Common myeloid progenitor, CD34-positive (primary cell): ENCODE measurements around the gene PPM1G.
A peak's percentile ranks its signal among the peaks of the same experiment; 100 is the strongest.

ENCODE experiments used
- CTCF ChIA-PET: fragments of 350-600 bp; sonication (Branson Sonifier 250); formaldehyde crosslinking; loops from one replicate; lab custom pipeline; 2021; ENCODE audit warnings: antibody characterized with exemption; lab: Charles Lee
- POLR2A ChIA-PET: fragments of 350-600 bp; sonication (Branson Sonifier 250); formaldehyde crosslinking; loops from one replicate; lab custom pipeline; 2021; ENCODE audit warnings: antibody characterized with exemption; lab: Charles Lee
- DNase-seq, 3 donors: peaks; one replicate each; pipeline versions ENCODE4 v3.0.0 to v3.0.0-alpha.2; 2013
- H3K27ac ChIP-seq, 2 experiments: 1 replicate in 1 of 2; 2 replicates in 1 of 2; pipeline ENCODE4 v1.7.0; 2013; ENCODE audit warnings: inconsistent platforms in 2 of 2, low read length in 2 of 2, mild to moderate bottlenecking in 2 of 2, low read depth in 1 of 2, moderate library complexity in 1 of 2; ENCODE audit not compliant: severe bottlenecking in 2 of 2, insufficient read depth in 1 of 2, poor library complexity in 1 of 2
- H3K27me3 ChIP-seq, 5 experiments: replicated peaks in 2 of 5; 1 replicate in 3 of 5; 2 replicates in 2 of 5; pipeline versions ENCODE4 v1.6.1 to v1.7.0; 2013; ENCODE audit warnings: low read length in 4 of 5, mild to moderate bottlenecking in 2 of 5, moderate library complexity in 2 of 5, inconsistent platforms in 1 of 5; ENCODE audit not compliant: insufficient read depth in 5 of 5, control insufficient read depth in 4 of 5
- H3K36me3 ChIP-seq, 4 experiments: 1 replicate in 2 of 4; 2 replicates in 2 of 4; pipeline versions ENCODE4 v1.6.1 to v1.7.0; 2013; ENCODE audit warnings: low read length in 3 of 4, control low read depth in 1 of 4, mild to moderate bottlenecking in 1 of 4; ENCODE audit not compliant: control insufficient read depth in 4 of 4, insufficient read depth in 4 of 4
- H3K4me1 ChIP-seq, 4 experiments: 1 replicate in 3 of 4; 2 replicates in 1 of 4; pipeline versions ENCODE4 v1.6.1 to v1.7.1; 2013; ENCODE audit warnings: low read length in 3 of 4, mild to moderate bottlenecking in 3 of 4, control low read depth in 1 of 4, inconsistent platforms in 1 of 4, moderate library complexity in 1 of 4; ENCODE audit not compliant: control insufficient read depth in 4 of 4, insufficient read depth in 4 of 4; ENCODE audit errors: control extremely low read depth in 1 of 4
- H3K4me3 ChIP-seq, 7 experiments: 1 replicate in 4 of 7; 2 replicates in 3 of 7; pipeline versions ENCODE4 v1.5.1 to v1.7.0; 2013; ENCODE audit warnings: mild to moderate bottlenecking in 7 of 7, low read length in 6 of 7, moderate library complexity in 6 of 7, inconsistent platforms in 2 of 7, low read depth in 2 of 7, control low read depth in 1 of 7; ENCODE audit not compliant: insufficient read depth in 4 of 7, control insufficient read depth in 1 of 7; ENCODE audit errors: extremely low read depth in 1 of 7
- H3K9me3 ChIP-seq, 5 experiments: 1 replicate in 4 of 5; 2 replicates in 1 of 5; pipeline versions ENCODE4 v1.6.1 to v1.7.1; 2013; ENCODE audit warnings: low read length in 4 of 5, mild to moderate bottlenecking in 2 of 5, inconsistent platforms in 1 of 5, low read depth in 1 of 5, moderate library complexity in 1 of 5; ENCODE audit not compliant: control insufficient read depth in 4 of 5, insufficient read depth in 2 of 5; ENCODE audit errors: control extremely low read depth in 1 of 5
- WGBS: methylation state at CpG from one replicate; pipeline ENCODE4 v1.1.5; 2013; ENCODE audit not compliant: insufficient coverage; 5-methylcytosine and 5-hydroxymethylcytosine counted together

Gene PPM1G

DNA sequence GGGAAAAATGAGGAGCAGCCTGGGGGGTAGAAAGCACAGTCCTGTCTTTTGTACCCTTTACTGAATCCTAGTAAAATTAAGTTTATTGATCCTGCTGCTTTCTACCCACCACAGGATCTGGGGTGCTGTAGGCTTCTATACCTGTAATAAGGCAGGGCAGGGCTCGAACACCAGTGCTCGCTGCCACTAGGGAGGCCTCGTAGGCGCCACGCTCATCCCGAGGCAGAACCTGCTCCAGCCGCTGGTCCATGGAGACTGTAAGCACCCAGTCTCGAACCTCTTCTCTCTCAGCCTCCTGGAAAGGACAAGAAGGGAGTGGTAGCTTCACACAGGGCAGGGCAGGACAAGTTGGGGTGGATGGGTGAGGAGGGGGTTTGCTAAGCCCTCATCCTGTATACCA, 35.8 kb upstream of the PPM1G start:
- peaks cover 0 to 9% (median 3%) of the 10 kb centered on the region in 4 experiments for H3K4me1 ChIP-seq
- no peak overlapping the region for H3K4me3 ChIP-seq
- peaks cover 22 to 73% (median 59%) of the 10 kb centered on the region in 4 experiments for H3K36me3 ChIP-seq
- H3K9me3 ChIP-seq, result no peaks in the 10 kb centered on the region
- H3K27me3 ChIP-seq, result no peaks in the 10 kb centered on the region
- 90% methylated on average over 2 of the region's 8 CpGs for WGBS
- no peak for DNase-seq
- ChIA-PET CTCF (no interaction called here), POLR2A (no interaction called here)
- no peak overlapping the region for H3K27ac ChIP-seq

- peak in 1 of 3 donors; percentile 8 for DNase-seq
- Histone ChIP-seq H3K27me3 (no peaks in the 10 kb centered on the region), H3K9me3 (no peaks in the 10 kb centered on the region), H3K27ac (no peak overlapping the region), H3K4me1 (peaks cover 0 to 9% (median 3%) of the 10 kb centered on the region in 4 experiments), H3K4me3 (no peak overlapping the region), H3K36me3 (peaks cover 16 to 72% (median 59%) of the 10 kb centered on the region in 4 experiments)
- 94% methylated on average over 6 of the region's 6 CpGs for WGBS
- POLR2A ChIA-PET, result no interaction called here
- CTCF ChIA-PET, result no interaction called here
Measured at GRCh38 chr2:27442920-27443282, 33.5 kb upstream of the PPM1G start.

- peak in 2 of 3 donors; percentile 45 to 52 for DNase-seq
- H3K27ac ChIP-seq, result no peak within 1 kb of the TSS
- 70% methylated on average over 61 of the region's 80 CpGs for WGBS
- no peaks in the 10 kb centered on the region for H3K27me3 ChIP-seq
- H3K4me1 ChIP-seq, result peaks cover 0 to 9% (median 3%) of the 10 kb centered on the region in 4 experiments
- peak within 1 kb of the TSS in 2 of 7 experiments; percentile 8 to 23 for H3K4me3 ChIP-seq
- ChIA-PET CTCF (interaction anchor here (0.7 to 1.5 kb wide), 2 partner anchors 11 to 20 kb away, joined by 3 to 5 read pairs; no protein-coding TSS in a partner anchor), POLR2A (no interaction called here)
- peaks cover 14 to 69% (median 56%) of the 10 kb centered on the region in 4 experiments for H3K36me3 ChIP-seq
- H3K9me3 ChIP-seq, result no peaks in the 10 kb centered on the region
Measured at GRCh38 chr2:27441958-27442919, 32.8 kb upstream of the PPM1G start, which contains the start of gene KRTCAP3. Gene KRTCAP3 (plus strand): TSS chr2:27442381. CDS start chr2:27442413, 32 bp downstream.

DNA sequence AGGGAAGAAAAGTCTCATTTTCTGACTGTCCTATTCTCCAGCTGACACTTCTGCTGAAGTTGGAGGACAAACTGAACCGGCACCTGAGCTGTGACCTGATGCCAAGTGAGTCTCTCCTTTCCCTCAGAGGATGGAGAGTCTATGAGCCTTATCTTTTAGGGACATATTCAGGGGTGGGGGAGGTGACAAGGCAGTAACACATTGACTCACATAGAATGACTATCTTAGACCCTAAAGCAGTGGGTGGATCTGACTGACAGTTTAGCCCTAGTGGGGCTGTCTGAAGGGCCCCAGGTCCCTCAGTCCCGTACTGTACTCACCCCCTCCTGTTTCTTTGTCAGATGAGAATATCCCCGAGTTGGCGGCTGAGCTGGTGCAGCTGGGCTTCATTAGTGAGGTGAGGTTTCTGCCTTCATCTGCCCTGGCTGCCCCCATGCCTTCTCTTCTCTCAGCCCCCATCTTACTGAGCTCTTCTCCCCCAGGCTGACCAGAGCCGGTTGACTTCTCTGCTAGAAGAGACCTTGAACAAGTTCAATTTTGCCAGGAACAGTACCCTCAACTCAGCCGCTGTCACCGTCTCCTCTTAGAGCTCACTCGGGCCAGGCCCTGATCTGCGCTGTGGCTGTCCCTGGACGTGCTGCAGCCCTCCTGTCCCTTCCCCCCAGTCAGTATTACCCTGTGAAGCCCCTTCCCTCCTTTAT, 32.0 kb upstream of the PPM1G start:
- no peaks in the 10 kb centered on the region for H3K27me3 ChIP-seq
- H3K9me3 ChIP-seq, result no peaks in the 10 kb centered on the region
- WGBS, result 89% methylated on average over 4 of the region's 10 CpGs
- CTCF ChIA-PET, result interaction anchor here (0.7 to 1.5 kb wide), 2 partner anchors 11 to 21 kb away, joined by 3 to 5 read pairs; no protein-coding TSS in a partner anchor
- H3K4me3 ChIP-seq, result peak overlapping the region in 1 of 7 experiments; percentile 10
- peaks cover 15 to 78% (median 62%) of the 10 kb centered on the region in 4 experiments for H3K36me3 ChIP-seq
- peak in 1 of 3 donors; percentile 31 for DNase-seq
- peaks cover 0 to 9% (median 3%) of the 10 kb centered on the region in 4 experiments for H3K4me1 ChIP-seq
- H3K27ac ChIP-seq, result no peak overlapping the region
- POLR2A ChIA-PET, result no interaction called here

DNA sequence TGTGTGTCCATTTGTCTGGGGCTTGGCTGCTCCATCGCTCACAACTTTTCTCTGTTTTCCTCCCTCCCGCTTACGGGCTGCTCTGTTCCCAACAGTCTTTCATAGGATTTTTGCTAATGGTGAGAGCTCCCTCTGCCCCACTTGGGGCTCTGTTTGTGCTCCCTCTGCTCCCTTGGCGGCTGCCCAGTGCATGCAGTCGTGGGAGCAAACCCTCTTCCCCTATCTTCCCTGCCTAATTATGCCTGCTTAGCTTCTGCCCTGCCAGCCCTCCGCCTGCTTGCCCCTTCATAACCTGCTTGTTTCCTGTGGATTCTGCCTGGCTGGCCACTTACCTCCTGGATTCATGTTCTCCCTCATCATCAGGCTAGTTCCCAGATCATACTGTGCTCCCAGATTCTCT, 26.2 kb upstream of the PPM1G start:
- Histone ChIP-seq H3K36me3 (peaks cover 14 to 71% (median 64%) of the 10 kb centered on the region in 4 experiments), H3K27me3 (no peaks in the 10 kb centered on the region), H3K27ac (no peak overlapping the region), H3K4me3 (no peak overlapping the region), H3K4me1 (peaks cover 0 to 5% (median under 1%) of the 10 kb centered on the region in 4 experiments), H3K9me3 (no peaks in the 10 kb centered on the region)
- ChIA-PET POLR2A (no interaction called here), CTCF (no interaction called here)
- 95% methylated on average over 6 of the region's 6 CpGs for WGBS
- DNase-seq, result no peak

DNA sequence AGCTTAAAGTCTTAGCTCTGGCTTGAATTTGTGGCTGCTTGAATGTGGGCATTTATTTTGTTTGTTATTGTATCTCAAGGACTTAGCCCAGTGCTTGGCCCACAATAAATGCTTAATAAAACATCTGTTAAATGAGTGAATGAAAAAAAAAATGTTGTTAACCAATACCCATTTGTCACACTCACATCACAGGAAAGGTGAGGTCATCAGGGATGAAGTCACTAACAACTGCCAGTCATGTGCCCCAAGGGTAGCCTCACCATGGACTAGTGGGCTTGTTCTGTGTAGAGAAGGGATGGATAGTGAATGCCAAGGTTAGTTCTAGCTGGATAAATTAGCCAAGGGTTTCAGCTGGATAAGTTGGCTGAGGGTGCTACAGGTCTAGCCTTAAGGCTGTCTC, 22.0 kb upstream of the PPM1G start:
- H3K27me3 ChIP-seq, result no peaks in the 10 kb centered on the region
- POLR2A ChIA-PET, result interaction anchor here (0.6 to 2.4 kb wide), 2 partner anchors 22 to 508 kb away, joined by 3 to 10 read pairs; partner anchors contain the start of gene PPM1G
- no peak overlapping the region for H3K4me3 ChIP-seq
- H3K27ac ChIP-seq, result no peak overlapping the region
- DNase-seq, result peak in 2 of 3 donors; percentile 36 to 51
- no peaks in the 10 kb centered on the region for H3K9me3 ChIP-seq
- CTCF ChIA-PET, result interaction anchor here (1.0 to 6.9 kb wide), 8 partner anchors 8 to 333 kb away, joined by 3 to 45 read pairs (median 4); partner anchors contain the start of gene PPM1G
- H3K4me1 ChIP-seq, result peaks cover 12 to 28% (median 19%) of the 10 kb centered on the region in 4 experiments
- H3K36me3 ChIP-seq, result peaks cover 4 to 35% (median 33%) of the 10 kb centered on the region in 4 experiments
